IMR-90 (cell line): ENCODE measurements around the gene TMEM61. TPM values are rescaled to one million over a fixed set of nuclear protein-coding genes. Genes with fewer than 3 reads are reported as not detected.

Source experiments
- ATAC-seq: fragments of 200-7000 bp; cut with Tn5 transposase; 2 replicates; pipeline ENCODE4 v1.9.1; 2020; ENCODE audit warnings: low read depth, mild to moderate bottlenecking, moderate library complexity
- BruUV-seq: library from RNA; stranded (reverse); fragments of 400-500 nt; replicated peaks from 2 replicates; lab custom pipeline; 2021; lab: Mats Ljungman, UMichigan
- CTCF ChIA-PET: fragments of 300-600 bp; formaldehyde crosslinking; extraction: SDS; loops from one replicate; lab custom pipeline; 2021; ENCODE audit warnings: antibody characterized with exemption; lab: Yijun Ruan, JAX
- POLR2A ChIA-PET: fragments of 300-600 bp; sonication (Branson Sonifier 250); formaldehyde crosslinking; loops from one replicate; lab custom pipeline; 2022; ENCODE audit warnings: antibody characterized with exemption; ENCODE audit not compliant: unreplicated experiment; lab: Charles Lee
- DNase-seq: peaks from one replicate; pipeline ENCODE4 v3.0.0; 2013
- H2AFZ ChIP-seq: replicated peaks from 2 replicates; pipeline ENCODE3; 2013; ENCODE audit warnings: low read length, mild to moderate bottlenecking; ENCODE audit not compliant: poor library complexity
- H2AK5ac ChIP-seq: 2 replicates; pipeline ENCODE4 v1.6.1; 2013; ENCODE audit warnings: low read depth, low read length, inconsistent platforms
- H2AK9ac ChIP-seq: replicated peaks from 2 replicates; pipeline ENCODE3; 2013; ENCODE audit warnings: mild to moderate bottlenecking, low read depth, low read length, moderate library complexity; ENCODE audit not compliant: poor library complexity
- H2BK120ac ChIP-seq: 2 replicates; pipeline ENCODE4 v1.6.1; 2013; ENCODE audit warnings: low read depth, low read length, inconsistent platforms
- H2BK15ac ChIP-seq: 3 replicates; pipeline ENCODE4 v1.6.1; 2013; ENCODE audit warnings: low read depth, low read length, inconsistent platforms
- H2BK20ac ChIP-seq: 2 replicates; pipeline ENCODE4 v1.6.1; 2013; ENCODE audit warnings: low read depth, mild to moderate bottlenecking, inconsistent platforms, low read length, moderate library complexity
- H2BK5ac ChIP-seq: 2 replicates; pipeline ENCODE4 v1.6.1; 2013; ENCODE audit warnings: mild to moderate bottlenecking, low read depth, low read length, inconsistent platforms; ENCODE audit not compliant: poor library complexity, severe bottlenecking
- H3K14ac ChIP-seq: replicated peaks from 2 replicates; pipeline ENCODE4 v1.6.1; 2013; ENCODE audit warnings: low read depth, low read length, inconsistent platforms
- H3K18ac ChIP-seq: 2 replicates; pipeline ENCODE4 v1.6.1; 2013; ENCODE audit warnings: low read depth, low read length, control low read depth
- H3K23ac ChIP-seq: 2 replicates; pipeline ENCODE4 v1.6.1; 2013; ENCODE audit warnings: low read depth, low read length, inconsistent platforms
- H3K27ac ChIP-seq: 2 replicates; pipeline ENCODE4 v1.5.1; 2013; ENCODE audit warnings: mild to moderate bottlenecking, control low read depth, low read length; ENCODE audit not compliant: insufficient read depth
- H3K27me3 ChIP-seq: 2 replicates; pipeline ENCODE4 v1.6.1; 2013; ENCODE audit warnings: low read length; ENCODE audit not compliant: control insufficient read depth, insufficient read depth
- H3K36me3 ChIP-seq: 2 replicates; pipeline ENCODE4 v1.6.1; 2013; ENCODE audit warnings: low read length, mixed read lengths; ENCODE audit not compliant: control insufficient read depth, insufficient read depth
- H3K4ac ChIP-seq: 2 replicates; pipeline ENCODE4 v1.6.1; 2013; ENCODE audit warnings: low read depth, low read length, inconsistent platforms
- H3K4me1 ChIP-seq: 2 replicates; pipeline ENCODE4 v1.6.1; 2013; ENCODE audit warnings: low read length, mixed read lengths; ENCODE audit not compliant: control insufficient read depth, insufficient read depth
- H3K4me2 ChIP-seq: 2 replicates; pipeline ENCODE4 v1.6.1; 2013; ENCODE audit warnings: low read depth, mild to moderate bottlenecking, control low read depth, low read length, moderate library complexity
- H3K4me3 ChIP-seq: 2 replicates; pipeline ENCODE4 v1.5.1; 2013; ENCODE audit warnings: low read depth, mild to moderate bottlenecking, control low read depth, low read length, moderate library complexity; ENCODE audit not compliant: insufficient read depth
- H3K56ac ChIP-seq: 2 replicates; pipeline ENCODE4 v1.6.1; 2013; ENCODE audit warnings: low read length, inconsistent platforms; ENCODE audit not compliant: insufficient read depth; ENCODE audit errors: extremely low read depth
- H3K79me1 ChIP-seq, 2 experiments: 2 replicates each; pipeline ENCODE4 v1.6.1; 2013; ENCODE audit warnings: low read length in 2 of 2, inconsistent platforms in 1 of 2, low read depth in 1 of 2
- H3K9ac ChIP-seq: 2 replicates; pipeline ENCODE4 v1.6.1; 2013; ENCODE audit warnings: low read depth, low read length, control low read depth
- H3K9me1 ChIP-seq: 2 replicates; pipeline ENCODE4 v1.6.1; 2013; ENCODE audit warnings: low read length, inconsistent platforms; ENCODE audit not compliant: insufficient read depth
- H3K9me3 ChIP-seq: 2 replicates; pipeline ENCODE4 v1.6.1; 2013; ENCODE audit warnings: low read length; ENCODE audit not compliant: control insufficient read depth, insufficient read depth
- H4K20me1 ChIP-seq: 2 replicates; pipeline ENCODE4 v1.6.1; 2013; ENCODE audit warnings: low read length, inconsistent platforms; ENCODE audit not compliant: insufficient read depth
- H4K5ac ChIP-seq: 2 replicates; pipeline ENCODE4 v1.6.1; 2013; ENCODE audit warnings: mild to moderate bottlenecking, low read depth, low read length, control low read depth
- H4K8ac ChIP-seq, 2 experiments: 2 replicates each; pipeline ENCODE4 v1.6.1; 2013; ENCODE audit warnings: low read depth in 2 of 2, low read length in 2 of 2, control low read depth in 1 of 2, inconsistent platforms in 1 of 2
- H4K91ac ChIP-seq: 2 replicates; pipeline ENCODE4 v1.6.1; 2013; ENCODE audit warnings: low read depth, low read length, inconsistent platforms; ENCODE audit not compliant: insufficient read depth
- BHLHE40 ChIP-seq: fragments of 150-350 bp; IDR thresholded peaks from 2 replicates; pipeline ENCODE4 v1.6.1; 2016; ENCODE audit warnings: mild to moderate bottlenecking, low read depth, low read length
- CEBPB ChIP-seq: IDR thresholded peaks from 2 replicates; pipeline ENCODE4 v1.6.1; 2012; ENCODE audit warnings: low read depth, low read length, improper control_type of control experiment
- CHD1 ChIP-seq: IDR thresholded peaks from 2 replicates; pipeline ENCODE4 v1.6.1; 2012; ENCODE audit warnings: low read depth, low read length, improper control_type of control experiment
- MXI1 ChIP-seq: IDR thresholded peaks from 2 replicates; pipeline ENCODE4 v1.6.1; 2012; ENCODE audit warnings: low read depth, mild to moderate bottlenecking, low read length, moderate library complexity, borderline replicate concordance
- RCOR1 ChIP-seq: IDR thresholded peaks from 2 replicates; pipeline ENCODE4 v1.6.1; 2012; ENCODE audit warnings: mild to moderate bottlenecking, low read length, improper control_type of control experiment; ENCODE audit not compliant: insufficient replicate concordance
- RFX5 ChIP-seq: IDR thresholded peaks from 2 replicates; pipeline ENCODE4 v1.8.0; 2012; ENCODE audit warnings: low read depth, mild to moderate bottlenecking, low read length, moderate library complexity
- SMC3 ChIP-seq: fragments of 150-350 bp; IDR thresholded peaks from 2 replicates; pipeline ENCODE4 v1.6.1; 2016; ENCODE audit warnings: low read depth, mild to moderate bottlenecking, antibody characterized with exemption, low read length, moderate library complexity
- WGBS, 2 experiments: methylation state at CpG; one replicate each; pipeline versions ENCODE4 v1.1.5 to v1.1.7; 2013; ENCODE audit warnings: missing lambda C conversion rate in 2 of 2; ENCODE audit not compliant: insufficient read length in 1 of 2; ENCODE audit errors: extremely low coverage in 2 of 2; 5-methylcytosine and 5-hydroxymethylcytosine counted together
- dilution Hi-C: fragments of 300-500 bp; cut with HindIII; formaldehyde crosslinking; loops from one replicate; pipeline ENCODE4 v1.14.3; 2018; ENCODE audit warnings: low sequenced_read_pairs; ENCODE audit not compliant: unreplicated experiment
- in situ Hi-C: fragments of 300-500 bp; cut with MboI; formaldehyde crosslinking; loops from 3 replicates; pipeline ENCODE4 v1.14.3; 2019; ENCODE audit warnings: low sequenced_read_pairs, inconsistent platforms, mixed read lengths
- intact Hi-C: fragments of 100-400 bp; cut with micrococcal nuclease; formaldehyde crosslinking; loops from 2 replicates; pipeline ENCODE4 v1.10.0; 2022
- polyA plus RNA-seq, 3 experiments: library from polyadenylated mRNA; depleted of rRNA; stranded (reverse); fragments of >200 nt; gene quantifications; 2 replicates each; pipeline ENCODE4 v1.2.3, GENCODE V29; 2012; ENCODE audit warnings: low replicate concordance in 1 of 3
- total RNA-seq: library from RNA; depleted of rRNA; stranded (reverse); fragments of >200 nt; gene quantifications from 2 replicates; pipeline ENCODE4 v1.2.3, GENCODE V29; 2012
- TF ChIP-seq, protein P1 (sequence below): conservative IDR thresholded peaks from 2 replicates; pipeline ENCODE4 v1.5.1; 2012; ENCODE audit warnings: mild to moderate bottlenecking, low read depth, low read length, improper control_type of control experiment
- TF ChIP-seq, protein P2 (sequence below): fragments of 150-350 bp; IDR thresholded peaks from 2 replicates; pipeline ENCODE4 v1.6.1; 2017; ENCODE audit warnings: mild to moderate bottlenecking, antibody characterized with exemption, low read length, low read depth
- TF ChIP-seq, protein P3 (sequence below): fragments of 150-350 bp; IDR thresholded peaks from 2 replicates; pipeline ENCODE4 v1.6.1; 2016; ENCODE audit warnings: low read depth, mild to moderate bottlenecking, low read length, moderate library complexity, borderline replicate concordance

TMEM61 gene
- total and polyA plus RNA-seq, 2 of the 4 experiments (the other 2 are of a cell fraction) = not detected

DNA sequence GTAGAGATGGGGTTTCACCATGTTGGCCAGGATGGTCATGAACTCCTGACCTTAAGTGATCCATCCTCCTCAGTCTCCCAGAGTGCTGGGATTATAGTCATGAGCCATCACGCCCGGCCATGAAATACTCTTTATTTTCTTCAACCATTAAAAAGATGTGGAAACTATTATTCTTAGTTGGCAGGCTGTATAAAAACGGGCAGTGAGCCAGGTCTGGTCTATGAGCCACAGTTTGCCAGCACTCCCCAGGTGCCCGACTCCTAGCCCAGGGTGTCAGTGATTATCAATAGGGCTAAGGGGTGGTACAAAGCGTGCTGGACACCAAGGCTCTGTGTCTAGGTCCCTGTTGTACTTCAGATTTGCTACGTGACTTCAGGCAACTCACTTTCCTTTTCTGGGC lies 3.7 kb upstream of the TMEM61 start:
- in situ Hi-C loops (no loop called here), intact Hi-C loops (no loop called here), dilution Hi-C loops (no loop called here)
- TF ChIP-seq, protein P1, sequence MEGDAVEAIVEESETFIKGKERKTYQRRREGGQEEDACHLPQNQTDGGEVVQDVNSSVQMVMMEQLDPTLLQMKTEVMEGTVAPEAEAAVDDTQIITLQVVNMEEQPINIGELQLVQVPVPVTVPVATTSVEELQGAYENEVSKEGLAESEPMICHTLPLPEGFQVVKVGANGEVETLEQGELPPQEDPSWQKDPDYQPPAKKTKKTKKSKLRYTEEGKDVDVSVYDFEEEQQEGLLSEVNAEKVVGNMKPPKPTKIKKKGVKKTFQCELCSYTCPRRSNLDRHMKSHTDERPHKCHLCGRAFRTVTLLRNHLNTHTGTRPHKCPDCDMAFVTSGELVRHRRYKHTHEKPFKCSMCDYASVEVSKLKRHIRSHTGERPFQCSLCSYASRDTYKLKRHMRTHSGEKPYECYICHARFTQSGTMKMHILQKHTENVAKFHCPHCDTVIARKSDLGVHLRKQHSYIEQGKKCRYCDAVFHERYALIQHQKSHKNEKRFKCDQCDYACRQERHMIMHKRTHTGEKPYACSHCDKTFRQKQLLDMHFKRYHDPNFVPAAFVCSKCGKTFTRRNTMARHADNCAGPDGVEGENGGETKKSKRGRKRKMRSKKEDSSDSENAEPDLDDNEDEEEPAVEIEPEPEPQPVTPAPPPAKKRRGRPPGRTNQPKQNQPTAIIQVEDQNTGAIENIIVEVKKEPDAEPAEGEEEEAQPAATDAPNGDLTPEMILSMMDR = no peak
- TF ChIP-seq RCOR1 (no peak), RFX5 (no peak), BHLHE40 (no peak), CEBPB (no peak), CHD1 (no peak), SMC3 (no peak), MXI1 (no peak)
- TF ChIP-seq, protein P2, sequence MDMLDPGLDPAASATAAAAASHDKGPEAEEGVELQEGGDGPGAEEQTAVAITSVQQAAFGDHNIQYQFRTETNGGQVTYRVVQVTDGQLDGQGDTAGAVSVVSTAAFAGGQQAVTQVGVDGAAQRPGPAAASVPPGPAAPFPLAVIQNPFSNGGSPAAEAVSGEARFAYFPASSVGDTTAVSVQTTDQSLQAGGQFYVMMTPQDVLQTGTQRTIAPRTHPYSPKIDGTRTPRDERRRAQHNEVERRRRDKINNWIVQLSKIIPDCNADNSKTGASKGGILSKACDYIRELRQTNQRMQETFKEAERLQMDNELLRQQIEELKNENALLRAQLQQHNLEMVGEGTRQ = no peak
- TF ChIP-seq, protein P3, sequence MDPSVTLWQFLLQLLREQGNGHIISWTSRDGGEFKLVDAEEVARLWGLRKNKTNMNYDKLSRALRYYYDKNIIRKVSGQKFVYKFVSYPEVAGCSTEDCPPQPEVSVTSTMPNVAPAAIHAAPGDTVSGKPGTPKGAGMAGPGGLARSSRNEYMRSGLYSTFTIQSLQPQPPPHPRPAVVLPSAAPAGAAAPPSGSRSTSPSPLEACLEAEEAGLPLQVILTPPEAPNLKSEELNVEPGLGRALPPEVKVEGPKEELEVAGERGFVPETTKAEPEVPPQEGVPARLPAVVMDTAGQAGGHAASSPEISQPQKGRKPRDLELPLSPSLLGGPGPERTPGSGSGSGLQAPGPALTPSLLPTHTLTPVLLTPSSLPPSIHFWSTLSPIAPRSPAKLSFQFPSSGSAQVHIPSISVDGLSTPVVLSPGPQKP = no peak
- no TSS peak for BruUV-seq
- H2AK5ac ChIP-seq = no peak overlapping the region
- H2AFZ ChIP-seq = no peak overlapping the region
- ATAC-seq (no peak), DNase-seq (no peak)
- no peaks in the 10 kb centered on the region for H3K36me3 ChIP-seq
- WGBS, 2 experiments = no CpG with 5 or more reads among the region's 6 CpGs
- H3K79me1 ChIP-seq = no peaks in the 10 kb centered on the region
- no peaks in the 10 kb centered on the region for H3K4me1 ChIP-seq
- no peak overlapping the region for H3K4me2 ChIP-seq
- no peak overlapping the region for H3K14ac ChIP-seq
- H2BK5ac ChIP-seq = no peak overlapping the region
- no peak overlapping the region for H4K5ac ChIP-seq
- no peak overlapping the region for H3K23ac ChIP-seq
- POLR2A ChIA-PET = interaction anchor here (0.6 kb wide), 1 partner anchor 90 kb away, joined by 5 read pairs; the partner anchor contains the start of gene DHCR24
- H4K8ac ChIP-seq = no peak overlapping the region
- 0 out of 2 replicates have a peak, but pooled peaks cover 4% of the 10 kb centered on the region for H3K9me1 ChIP-seq
- H2BK120ac ChIP-seq = no peak overlapping the region
- H3K4ac ChIP-seq = no peak overlapping the region
- H2BK20ac ChIP-seq = no peak overlapping the region
- no peak overlapping the region for H3K9ac ChIP-seq
- H3K4me3 ChIP-seq = no peak overlapping the region
- H4K20me1 ChIP-seq = no peaks in the 10 kb centered on the region
- CTCF ChIA-PET = interaction anchor here (1.8 kb wide), 1 partner anchor 19 kb away, joined by 6 read pairs; no protein-coding TSS in a partner anchor
- no peak overlapping the region for H3K56ac ChIP-seq
- peaks cover 55% of the 10 kb centered on the region for H3K27me3 ChIP-seq
- H4K91ac ChIP-seq = no peak overlapping the region
- no peaks in the 10 kb centered on the region for H3K9me3 ChIP-seq
- no peak overlapping the region for H2BK15ac ChIP-seq
- no peak overlapping the region for H2AK9ac ChIP-seq
- no peak overlapping the region for H3K27ac ChIP-seq
- H3K18ac ChIP-seq = no peak overlapping the region
